ENCODE measurements around the gene RNASE13.
"Not testable (repeated sequence)": the region's sequence is repeated elsewhere in the genome, so short reads cannot be mapped to it uniquely, and the experiment has no call there.

Gene RNASE13

DNA sequence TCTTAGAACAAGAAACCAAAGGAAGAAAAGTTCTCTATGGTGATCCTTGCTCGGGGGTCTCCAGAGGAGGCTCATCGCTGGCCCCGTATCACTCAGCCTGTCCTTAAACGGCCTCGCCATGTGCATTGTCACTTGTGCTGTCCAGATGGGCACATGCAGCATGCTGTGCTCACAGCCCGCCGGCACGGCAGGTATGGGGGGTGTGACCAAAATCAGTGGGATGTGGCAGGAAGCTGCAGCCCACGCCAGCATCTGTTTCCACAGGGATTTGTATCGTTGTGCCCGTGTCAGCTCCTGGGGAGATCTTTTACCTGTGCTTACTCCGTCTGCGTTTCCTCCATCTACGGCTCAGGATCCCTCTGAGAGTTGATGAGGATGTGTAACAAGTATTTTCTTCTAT lies 38.1 kb downstream of the RNASE13 start:
- Histone ChIP-seq H3K27me3 (ENCODE audit: insufficient read depth, low read length) (no peaks in the 10 kb centered on the region), H3K36me3 (ENCODE audit: insufficient read depth, low read depth, low read length) (peaks cover 59% of the 10 kb centered on the region), H3K4me3 (ENCODE audit: low read length) (no peak overlapping the region), H3K4me1 (ENCODE audit: insufficient read depth, low read length) (peaks cover 5% of the 10 kb centered on the region; the same call in 1 of the 2 replicates), H3K9ac (ENCODE audit: low read depth, low read length) (no peak overlapping the region), H3K27ac (ENCODE audit: low read length) (no peak overlapping the region), H3K9me3 (ENCODE audit: insufficient read depth, low read depth, low read length) (no peaks in the 10 kb centered on the region)

DNA sequence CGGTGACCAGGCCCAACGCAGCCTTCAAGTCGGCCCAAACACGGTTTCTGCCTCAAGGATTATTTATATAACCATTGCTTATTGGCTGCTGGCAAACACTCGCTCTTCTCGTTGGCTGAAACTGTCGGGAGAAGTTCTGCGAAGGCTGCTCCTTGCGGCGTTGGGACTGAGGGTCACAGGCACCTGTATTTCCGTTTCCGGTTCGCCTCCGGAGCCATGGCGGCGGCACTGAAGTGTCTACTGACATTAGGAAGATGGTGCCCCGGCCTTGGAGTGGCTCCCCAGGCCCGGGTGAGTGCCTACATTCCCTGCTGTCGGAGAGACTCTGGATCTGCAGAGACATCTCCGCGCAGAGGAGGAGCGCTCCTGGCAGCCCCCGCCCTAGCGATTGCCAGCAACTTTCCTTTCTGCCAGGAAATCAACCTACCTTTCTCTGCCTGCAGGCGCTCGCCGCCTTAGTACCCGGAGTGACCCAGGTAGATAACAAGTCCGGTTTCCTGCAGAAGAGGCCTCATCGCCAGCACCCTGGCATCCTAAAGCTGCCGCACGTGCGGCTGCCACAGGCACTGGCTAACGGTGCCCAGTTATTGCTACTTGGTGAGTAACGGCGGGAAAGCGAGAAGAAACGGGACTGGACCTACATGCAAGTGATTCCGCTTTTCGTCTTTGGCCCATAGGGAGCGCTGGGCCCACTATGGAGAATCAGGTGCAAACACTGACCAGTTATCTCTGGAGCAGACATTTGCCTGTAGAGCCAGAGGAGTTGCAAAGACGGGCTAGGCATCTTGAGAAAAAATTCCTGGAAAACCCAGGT lies 44.6 kb downstream of the RNASE13 start, which contains the start of gene METTL17:
Gene METTL17 (plus strand): TSS at position 194 of the 814 bp plus-strand sequence. CDS start 23 bp downstream, at position 217.
- Histone ChIP-seq H3K9me3 (ENCODE audit: insufficient read depth, low read depth, low read length) (no peaks in the 10 kb centered on the region), H3K4me1 (ENCODE audit: insufficient read depth, low read length) (no peaks in the 10 kb centered on the region), H3K27ac (ENCODE audit: low read length) (peak within 1 kb of the TSS; percentile 45), H3K9ac (ENCODE audit: low read depth, low read length) (peak within 1 kb of the TSS; percentile 85; the same call in 1 of the 2 replicates), H3K4me3 (ENCODE audit: low read length) (peak within 1 kb of the TSS; percentile 93), H3K36me3 (ENCODE audit: insufficient read depth, low read depth, low read length) (peaks cover 35% of the 10 kb centered on the region), H3K27me3 (ENCODE audit: insufficient read depth, low read length) (no peaks in the 10 kb centered on the region)

DNA sequence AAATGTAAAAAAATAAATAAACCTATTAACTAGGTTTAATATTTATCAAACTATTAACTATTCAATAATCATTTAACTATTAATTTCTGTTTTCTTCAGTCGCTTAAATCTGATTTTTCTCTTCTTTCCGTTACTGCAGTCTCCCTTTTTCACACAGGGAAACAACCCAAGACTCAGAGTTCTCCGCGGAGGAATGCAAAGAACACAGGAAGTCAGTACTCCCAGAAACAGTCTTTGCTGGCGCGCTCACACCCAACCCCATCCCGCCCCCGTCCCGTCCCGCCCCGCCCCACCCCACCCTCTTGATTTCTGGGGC lies 45.2 kb downstream of the RNASE13 start:
- Histone ChIP-seq H3K27ac (ENCODE audit: low read length) (peak overlapping the region; percentile 45), H3K9me3 (ENCODE audit: insufficient read depth, low read depth, low read length) (no peaks in the 10 kb centered on the region), H3K9ac (ENCODE audit: low read depth, low read length) (peak overlapping the region; percentile 66; the same call in 1 of the 2 replicates), H3K36me3 (ENCODE audit: insufficient read depth, low read depth, low read length) (peaks cover 29% of the 10 kb centered on the region), H3K4me1 (ENCODE audit: insufficient read depth, low read length) (no peaks in the 10 kb centered on the region), H3K27me3 (ENCODE audit: insufficient read depth, low read length) (no peaks in the 10 kb centered on the region), H3K4me3 (ENCODE audit: low read length) (peak overlapping the region; percentile 69)

DNA sequence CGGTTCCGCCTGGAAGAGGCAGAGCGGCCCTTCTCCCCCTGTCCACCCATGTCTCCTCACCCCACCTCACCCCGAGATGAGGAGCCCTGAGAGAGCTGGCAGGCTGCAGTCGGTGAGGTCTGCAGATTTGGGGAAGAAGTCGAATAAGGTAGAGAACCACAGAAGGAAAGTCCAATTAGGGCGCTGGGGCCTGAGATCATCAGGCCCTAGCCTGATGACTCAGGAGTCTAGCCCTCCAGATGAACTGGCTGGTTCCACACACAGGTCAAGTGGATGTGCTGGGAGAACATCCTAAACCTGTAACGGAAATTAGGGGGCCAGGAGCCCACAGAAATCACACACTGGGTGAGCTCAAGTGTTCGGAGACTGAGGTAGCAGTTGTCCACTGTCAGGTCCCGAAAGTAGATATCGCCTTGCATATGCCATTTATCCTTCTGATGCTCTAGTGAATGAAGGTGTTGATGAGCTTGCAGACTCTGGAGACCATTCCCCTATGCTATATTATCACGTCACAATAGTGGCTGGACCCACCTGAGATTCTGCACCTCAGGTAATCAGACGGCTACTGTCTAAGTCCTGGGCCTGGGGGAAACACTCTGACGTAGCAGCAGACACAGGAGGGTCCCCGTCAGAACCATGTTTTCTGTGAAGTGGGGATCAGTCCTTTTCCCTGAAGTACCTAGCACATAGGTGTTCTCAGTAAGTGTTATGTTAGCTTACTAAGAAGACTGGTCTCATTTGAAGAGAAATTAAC lies 45.7 kb downstream of the RNASE13 start:
- peaks cover 24% of the 10 kb centered on the region for H3K36me3 ChIP-seq (ENCODE audit: insufficient read depth, low read depth, low read length)
- H3K9me3 ChIP-seq (ENCODE audit: insufficient read depth, low read depth, low read length): no peaks in the 10 kb centered on the region
- peak overlapping the region; percentile 66; the same call in 1 of the 2 replicates for H3K9ac ChIP-seq (ENCODE audit: low read depth, low read length)
- no peaks in the 10 kb centered on the region for H3K4me1 ChIP-seq (ENCODE audit: insufficient read depth, low read length)
- peak overlapping the region; percentile 69 for H3K4me3 ChIP-seq (ENCODE audit: low read length)
- H3K27me3 ChIP-seq (ENCODE audit: insufficient read depth, low read length): 0 out of 2 replicates have a peak, but pooled peaks cover 3% of the 10 kb centered on the region
- H3K27ac ChIP-seq (ENCODE audit: low read length): peak overlapping the region; percentile 45

DNA sequence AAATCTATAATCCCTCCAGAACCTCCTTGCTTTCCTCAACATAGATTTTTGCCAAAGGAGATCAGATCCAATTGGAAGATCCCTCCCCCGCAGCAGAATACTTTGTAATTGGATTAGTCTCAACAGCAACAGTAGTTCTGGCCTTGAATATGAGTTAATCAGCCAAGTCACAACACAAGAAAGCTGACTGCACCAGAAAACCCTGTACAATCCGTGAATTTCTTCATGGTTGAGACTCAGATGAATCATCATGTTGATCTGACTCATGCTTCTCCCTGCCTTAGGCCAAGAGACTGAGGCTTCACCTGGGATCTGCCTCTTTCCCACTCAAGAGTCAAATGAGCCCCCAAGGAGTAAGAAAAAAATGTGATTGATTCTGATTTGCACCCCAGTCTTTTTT lies 47.8 kb downstream of the RNASE13 start:
- H3K9ac ChIP-seq (ENCODE audit: low read depth, low read length): no peak overlapping the region
- H3K27ac ChIP-seq (ENCODE audit: low read length): no peak overlapping the region
- H3K36me3 ChIP-seq (ENCODE audit: insufficient read depth, low read depth, low read length): peaks cover 3% of the 10 kb centered on the region; the same call in 1 of the 2 replicates
- no peaks in the 10 kb centered on the region for H3K9me3 ChIP-seq (ENCODE audit: insufficient read depth, low read depth, low read length)
- no peak overlapping the region for H3K4me3 ChIP-seq (ENCODE audit: low read length)
- no peaks in the 10 kb centered on the region for H3K4me1 ChIP-seq (ENCODE audit: insufficient read depth, low read length)
- 0 out of 2 replicates have a peak, but pooled peaks cover 5% of the 10 kb centered on the region for H3K27me3 ChIP-seq (ENCODE audit: insufficient read depth, low read length)

DNA sequence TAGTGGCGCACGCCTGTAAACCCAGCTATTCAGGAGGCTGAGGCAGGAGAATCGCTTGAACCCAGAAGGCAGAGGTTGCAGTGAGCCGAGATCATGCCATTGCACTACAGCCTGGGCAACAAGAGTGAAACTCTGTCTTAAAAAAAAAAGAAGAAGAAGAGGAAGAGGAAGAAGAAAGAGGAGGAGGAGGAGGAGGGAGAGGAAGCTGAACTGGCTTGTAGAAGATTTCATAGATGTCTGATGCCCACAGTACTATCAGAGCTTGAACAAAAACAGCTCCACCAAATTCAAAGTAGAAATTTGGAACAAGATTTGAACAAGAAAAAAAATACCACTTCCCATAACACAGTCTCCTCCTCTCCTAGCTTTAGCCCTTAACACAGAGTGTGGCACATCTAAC lies 49.0 kb downstream of the RNASE13 start:
- not testable (repeated sequence) for H3K9ac ChIP-seq (ENCODE audit: low read depth, low read length); H3K27ac ChIP-seq (ENCODE audit: low read length); H3K4me1 ChIP-seq (ENCODE audit: insufficient read depth, low read length); H3K27me3 ChIP-seq (ENCODE audit: insufficient read depth, low read length); H3K4me3 ChIP-seq (ENCODE audit: low read length); H3K9me3 ChIP-seq (ENCODE audit: insufficient read depth, low read depth, low read length); H3K36me3 ChIP-seq (ENCODE audit: insufficient read depth, low read depth, low read length)
